HepG2 (cell line): ENCODE results near the gene C2. TPM values are rescaled to one million over a fixed set of nuclear protein-coding genes. Genes with fewer than 3 reads are reported as not detected.

Experiments
- ATAC-seq: fragments of 200-7000 bp; cut with Tn5 transposase; 3 replicates; pipeline ENCODE4 v1.9.1; 2020; ENCODE audit warnings: mild to moderate bottlenecking, moderate library complexity
- BruUV-seq: library from RNA; stranded (reverse); fragments of 400-500 nt; replicated peaks from 2 replicates; lab custom pipeline; 2021; lab: Mats Ljungman, UMichigan
- CTCF ChIA-PET: fragments of 300-600 bp; formaldehyde crosslinking; extraction: SDS; loops from one replicate; lab custom pipeline; 2021; ENCODE audit warnings: low total read pairs, inconsistent platforms, low intra/inter-chr PET ratio; lab: Yijun Ruan, JAX
- POLR2A ChIA-PET: fragments of 350-600 bp; sonication (Branson Sonifier 250); formaldehyde crosslinking; loops from one replicate; lab custom pipeline; 2020; ENCODE audit warnings: antibody characterized with exemption, inconsistent platforms; lab: Yijun Ruan, JAX
- DNase-seq: peaks from one replicate; pipeline ENCODE4 v3.0.0-alpha.2; 2015; ENCODE audit warnings: low spot score
- FAIRE-seq: peaks from 3 replicates; lab custom pipeline; 2011; peaks lifted over from hg19 to GRCh38; lab: Jason Lieb, UNC
- H2AFZ ChIP-seq: one replicate; pipeline ENCODE4 v1.6.1; 2011; ENCODE audit warnings: low read length, inconsistent platforms
- H3K27ac ChIP-seq: fragments of 300-600 bp; 3 replicates; pipeline ENCODE4 v1.8.0; 2011; ENCODE audit warnings: mixed run types, mild to moderate bottlenecking, mixed read lengths, low read length, inconsistent platforms; ENCODE audit not compliant: insufficient read depth; ENCODE audit errors: extremely low read length
- H3K27me3 ChIP-seq, 2 experiments: fragments of 200-600 bp in 1 of 2; 2 replicates in 1 of 2; 3 replicates in 1 of 2; pipeline versions ENCODE4 v1.6.0 to v1.8.0; 2011; ENCODE audit warnings: low read length in 2 of 2, mild to moderate bottlenecking in 2 of 2, moderate library complexity in 2 of 2, inconsistent platforms in 1 of 2; ENCODE audit not compliant: insufficient read depth in 2 of 2, control insufficient read depth in 1 of 2
- H3K36me3 ChIP-seq, 2 experiments: fragments of 200-600 bp in 1 of 2; replicated peaks in 1 of 2; 2 replicates in 1 of 2; 3 replicates in 1 of 2; pipeline versions ENCODE4 v1.5.1 to v1.8.0; 2011; ENCODE audit warnings: low read length in 2 of 2, inconsistent platforms in 1 of 2; ENCODE audit not compliant: insufficient read depth in 2 of 2, control insufficient read depth in 1 of 2
- H3K4me1 ChIP-seq: 2 replicates; pipeline ENCODE4 v1.5.1; 2012; ENCODE audit warnings: low read length, inconsistent platforms; ENCODE audit not compliant: insufficient read depth
- H3K4me2 ChIP-seq: 2 replicates; pipeline ENCODE4 v1.6.0; 2011; ENCODE audit warnings: low read depth, low read length, inconsistent platforms
- H3K4me3 ChIP-seq, 3 experiments: fragments of 200-600 bp in 1 of 3; sonication (generic), shearing (Covaris generic) in 1 of 3; replicated peaks in 1 of 3; 2 replicates each; pipeline ENCODE4 v1.5.1; 2011 to 2016; ENCODE audit warnings: low read length in 3 of 3, inconsistent platforms in 2 of 3, low read depth in 2 of 3, mild to moderate bottlenecking in 2 of 3, control low read depth in 1 of 3, mixed read lengths in 1 of 3; ENCODE audit not compliant: insufficient read depth in 1 of 3
- H3K79me2 ChIP-seq: one replicate; pipeline ENCODE4 v1.6.1; 2011; ENCODE audit warnings: low read length, inconsistent platforms; ENCODE audit not compliant: insufficient read depth
- H3K9ac ChIP-seq: 2 replicates; pipeline ENCODE4 v1.6.0; 2011; ENCODE audit warnings: mild to moderate bottlenecking, low read depth, low read length, inconsistent platforms; ENCODE audit not compliant: insufficient read depth
- H3K9me3 ChIP-seq: 2 replicates; pipeline ENCODE4 v1.5.1; 2012; ENCODE audit warnings: mild to moderate bottlenecking, low read length
- H4K20me1 ChIP-seq: 2 replicates; pipeline ENCODE4 v1.6.0; 2011; ENCODE audit warnings: inconsistent platforms, mild to moderate bottlenecking, low read length, moderate library complexity; ENCODE audit not compliant: insufficient read depth
- BORCS8-MEF2B ChIP-seq: sonication (generic); formaldehyde crosslinking; IDR thresholded peaks from 2 replicates; pipeline ENCODE4 v1.8.0; 2022; ENCODE audit warnings: mild to moderate bottlenecking, missing genetic modification reagents
- HNF4G ChIP-seq, 2 experiments: sonication (generic) in 1 of 2; formaldehyde crosslinking in 1 of 2; IDR thresholded peaks; 2 replicates each; pipeline versions ENCODE4 v1.4.0 to v1.6.1; 2011 to 2020; ENCODE audit warnings: borderline replicate concordance in 2 of 2, low read depth in 2 of 2, mild to moderate bottlenecking in 2 of 2, low read length in 1 of 2, missing genetic modification reagents in 1 of 2, moderate library complexity in 1 of 2
- PCBP2 ChIP-seq: fragments of 200-400 bp; formaldehyde crosslinking; optimal IDR thresholded peaks from 2 replicates; pipeline ENCODE3; 2018; ENCODE audit warnings: low read length, low read depth; ENCODE audit not compliant: poor library complexity, severe bottlenecking
- PPARG ChIP-seq: conservative IDR thresholded peaks from 2 replicates; pipeline ENCODE4 v1.6.1; 2016; ENCODE audit warnings: missing biosample characterization, missing genetic modification reagents
- RARA ChIP-seq: IDR thresholded peaks from 2 replicates; pipeline ENCODE4 v1.6.1; 2016; ENCODE audit warnings: missing genetic modification reagents, missing compliant biosample characterization
- SOX13 ChIP-seq, 3 experiments: fragments of 450-650 bp in 1 of 3; sonication (generic) in 1 of 3; formaldehyde crosslinking in 1 of 3; IDR thresholded peaks in 2 of 3; conservative IDR thresholded peaks in 1 of 3; 2 replicates each; pipeline versions ENCODE4 v1.5.0 to v1.6.1; 2016 to 2020; ENCODE audit warnings: antibody characterized with exemption in 1 of 3, mild to moderate bottlenecking in 1 of 3, missing compliant biosample characterization in 1 of 3, missing genetic modification reagents in 1 of 3, moderate library complexity in 1 of 3
- SP4 ChIP-seq: sonication (generic); formaldehyde crosslinking; IDR thresholded peaks from 2 replicates; pipeline ENCODE4 v1.8.1; 2023; ENCODE audit warnings: mild to moderate bottlenecking, missing genetic modification reagents
- TOPORS ChIP-seq: sonication (generic); formaldehyde crosslinking; IDR thresholded peaks from 2 replicates; pipeline ENCODE4 v1.8.0; 2023; ENCODE audit warnings: mild to moderate bottlenecking, missing genetic modification reagents
- YEATS4 ChIP-seq: sonication (generic); formaldehyde crosslinking; IDR thresholded peaks from 2 replicates; pipeline ENCODE4 v1.4.0; 2020; ENCODE audit warnings: missing genetic modification reagents, borderline replicate concordance
- ZBTB7B ChIP-seq: sonication (generic); formaldehyde crosslinking; IDR thresholded peaks from 2 replicates; pipeline ENCODE4 v1.4.0; 2020; ENCODE audit warnings: missing genetic modification reagents
- ZBTB8A ChIP-seq: sonication (generic); formaldehyde crosslinking; IDR thresholded peaks from 2 replicates; pipeline ENCODE4 v1.4.0; 2020; ENCODE audit warnings: mild to moderate bottlenecking, low read depth, missing genetic modification reagents, borderline replicate concordance
- ZFX ChIP-seq: sonication (generic); formaldehyde crosslinking; IDR thresholded peaks from 2 replicates; pipeline ENCODE4 v1.4.0; 2020; ENCODE audit warnings: mild to moderate bottlenecking, low read depth, missing genetic modification reagents, moderate library complexity
- ZNF563 ChIP-seq: sonication (generic); formaldehyde crosslinking; IDR thresholded peaks from 2 replicates; pipeline ENCODE4 v1.8.0; 2022; ENCODE audit warnings: mild to moderate bottlenecking, moderate library complexity, missing genetic modification reagents
- ZNF703 ChIP-seq: sonication (generic); formaldehyde crosslinking; IDR thresholded peaks from 2 replicates; pipeline ENCODE4 v1.5.1; 2020; ENCODE audit warnings: missing genetic modification reagents, mild to moderate bottlenecking, moderate library complexity, borderline replicate concordance
- WGBS: methylation state at CpG from one replicate; pipeline ENCODE4 v1.1.6; 2017; ENCODE audit warnings: low lambda C conversion rate; 5-methylcytosine and 5-hydroxymethylcytosine counted together
- in situ Hi-C: cut with HindIII; loops from 2 replicates; pipeline ENCODE4 v1.10.0; 2017; ENCODE audit warnings: low pct_unique_long_range_greater_than_20kb; ENCODE audit not compliant: extremely low pct_ligation_motif_present
- intact Hi-C: fragments of 100-400 bp; cut with micrococcal nuclease; formaldehyde crosslinking; loops from one replicate; pipeline ENCODE4 v1.10.0; 2022; ENCODE audit not compliant: unreplicated experiment
- polyA plus RNA-seq, 8 experiments: library from polyadenylated mRNA; depleted of rRNA in 3 of 8; stranded (reverse) in 7 of 8; unstranded in 1 of 8; fragments of >200 nt; fragmentation: Illumina TruSeq in 4 of 8; extraction: Trizol in 4 of 8; gene quantifications; 2 replicates each; pipeline versions ENCODE4 v1.2.1 to v1.2.3, GENCODE V29; 2011 to 2016; ENCODE audit warnings: low read depth in 4 of 8, missing spikeins in 1 of 8, mixed read lengths in 1 of 8; ENCODE audit not compliant: insufficient read depth in 1 of 8
- total RNA-seq, 5 experiments: library from RNA; depleted of rRNA; stranded (reverse); fragments of >200 nt; fragmentation: Illumina TruSeq; extraction: Trizol; gene quantifications; 2 replicates each; pipeline ENCODE4 v1.2.3, GENCODE V29; 2016; ENCODE audit warnings: low read depth in 1 of 5
- TF ChIP-seq, protein P1 (sequence below): sonication (generic); formaldehyde crosslinking; IDR thresholded peaks from 2 replicates; pipeline ENCODE4 v1.4.0; 2020; ENCODE audit warnings: low read depth, missing genetic modification reagents
- TF ChIP-seq, protein P2 (sequence below): sonication (generic); formaldehyde crosslinking; IDR thresholded peaks from 2 replicates; pipeline ENCODE4 v1.5.0; 2020; ENCODE audit warnings: mild to moderate bottlenecking, missing genetic modification reagents

Gene C2
- total and polyA plus RNA-seq, 2 of the 13 experiments (the other 11 are each of a cell fraction or from before 2014, with no cell fraction given): 165 to 307 TPM

DNA sequence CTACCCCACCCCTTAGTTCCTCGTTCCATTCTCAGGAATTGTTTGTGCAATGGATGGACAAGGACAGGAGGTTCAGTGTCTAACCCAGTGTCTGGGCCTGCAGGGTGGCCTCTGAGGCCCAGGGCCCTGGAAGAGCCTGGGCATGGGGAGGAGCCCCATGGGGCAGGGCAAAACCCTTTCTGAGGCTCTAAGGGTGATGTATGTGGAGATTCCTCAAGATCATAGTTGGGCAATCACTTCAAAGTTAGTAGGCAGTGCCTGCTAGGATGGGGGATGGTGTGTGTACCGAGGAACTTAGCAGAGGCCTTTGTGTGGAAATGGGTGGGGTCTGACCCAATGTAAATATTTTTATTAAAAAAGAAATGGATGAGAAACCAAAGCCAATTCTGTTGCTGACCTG lies 6.7 kb upstream of the C2 start (continued):
- TF ChIP-seq, protein P1, sequence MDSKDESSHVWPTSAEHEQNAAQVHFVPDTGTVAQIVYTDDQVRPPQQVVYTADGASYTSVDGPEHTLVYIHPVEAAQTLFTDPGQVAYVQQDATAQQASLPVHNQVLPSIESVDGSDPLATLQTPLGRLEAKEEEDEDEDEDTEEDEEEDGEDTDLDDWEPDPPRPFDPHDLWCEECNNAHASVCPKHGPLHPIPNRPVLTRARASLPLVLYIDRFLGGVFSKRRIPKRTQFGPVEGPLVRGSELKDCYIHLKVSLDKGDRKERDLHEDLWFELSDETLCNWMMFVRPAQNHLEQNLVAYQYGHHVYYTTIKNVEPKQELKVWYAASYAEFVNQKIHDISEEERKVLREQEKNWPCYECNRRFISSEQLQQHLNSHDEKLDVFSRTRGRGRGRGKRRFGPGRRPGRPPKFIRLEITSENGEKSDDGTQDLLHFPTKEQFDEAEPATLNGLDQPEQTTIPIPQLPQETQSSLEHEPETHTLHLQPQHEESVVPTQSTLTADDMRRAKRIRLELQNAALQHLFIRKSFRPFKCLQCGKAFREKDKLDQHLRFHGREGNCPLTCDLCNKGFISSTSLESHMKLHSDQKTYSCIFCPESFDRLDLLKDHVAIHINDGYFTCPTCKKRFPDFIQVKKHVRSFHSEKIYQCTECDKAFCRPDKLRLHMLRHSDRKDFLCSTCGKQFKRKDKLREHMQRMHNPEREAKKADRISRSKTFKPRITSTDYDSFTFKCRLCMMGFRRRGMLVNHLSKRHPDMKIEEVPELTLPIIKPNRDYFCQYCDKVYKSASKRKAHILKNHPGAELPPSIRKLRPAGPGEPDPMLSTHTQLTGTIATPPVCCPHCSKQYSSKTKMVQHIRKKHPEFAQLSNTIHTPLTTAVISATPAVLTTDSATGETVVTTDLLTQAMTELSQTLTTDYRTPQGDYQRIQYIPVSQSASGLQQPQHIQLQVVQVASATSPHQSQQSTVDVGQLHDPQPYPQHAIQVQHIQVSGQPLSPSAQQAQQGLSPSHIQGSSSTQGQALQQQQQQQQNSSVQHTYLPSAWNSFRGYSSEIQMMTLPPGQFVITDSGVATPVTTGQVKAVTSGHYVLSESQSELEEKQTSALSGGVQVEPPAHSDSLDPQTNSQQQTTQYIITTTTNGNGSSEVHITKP (CRISPR knock-in tag): peak; percentile 34; the same call in 1 of the 2 replicates
- no peak for TF ChIP-seq SOX13 (IDR thresholded peaks at IDR 0.05)
- peak in 1 of 2 experiments; percentile 67; a peak in 2 of 4 replicates for TF ChIP-seq SOX13 (CRISPR knock-in tag; conservative IDR thresholded peaks at IDR 0.05 in 1 of 2, IDR thresholded peaks at IDR 0.05 in 1 of 2)

DNA sequence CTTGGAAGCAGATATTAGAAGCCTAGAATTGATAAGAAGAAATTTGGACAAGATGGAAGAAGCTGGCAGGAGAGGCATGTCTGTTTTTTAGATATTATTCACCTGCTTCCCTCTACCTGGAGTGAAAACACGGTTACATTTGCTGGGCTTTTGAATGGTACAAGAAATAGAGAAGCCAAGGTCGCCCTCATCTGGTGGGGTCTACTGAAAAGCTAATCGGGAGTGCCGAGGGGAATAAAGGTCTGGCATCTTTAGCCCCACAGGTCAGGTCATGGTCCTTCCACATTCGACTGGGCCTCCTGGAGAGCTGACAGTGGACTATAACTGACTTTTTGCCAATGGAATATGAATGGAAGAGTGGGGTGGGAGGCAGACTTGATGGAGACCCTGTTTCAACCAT lies 4.6 kb upstream of the C2 start:
- Histone ChIP-seq H3K27ac (no peak overlapping the region), H3K79me2 (peaks cover 5% of the 10 kb centered on the region), H3K4me1 (peaks cover 80% of the 10 kb centered on the region), H3K9me3 (no peaks in the 10 kb centered on the region), H2AFZ (no peak overlapping the region), H3K36me3 (no peaks in the 10 kb centered on the region), H3K4me3 (no peak overlapping the region), H3K27me3 (no peaks in the 10 kb centered on the region; a peak in 1 of 5 replicates), H3K9ac (no peak overlapping the region), H3K4me2 (peak overlapping the region; percentile 49), H4K20me1 (no peaks in the 10 kb centered on the region)
- in situ Hi-C loops: loop anchor here (25.0 kb wide), 1 partner anchor 1039 kb away; the partner anchor contains the start of genes BRD2 and HLA-DMA
- peak; percentile 73 for DNase-seq
- no TSS peak for BruUV-seq
- peak; percentile 44 for ATAC-seq
- FAIRE-seq: peak; percentile 88
- ChIA-PET POLR2A (interaction anchor here (0.6 to 5.6 kb wide), 19 partner anchors 10 to 258 kb away, joined by 3 to 35 read pairs (median 5); partner anchors contain the start of genes CFB, GPANK1, HSPA1A and HSPA1B), CTCF (interaction anchor here (1.2 kb wide), 1 partner anchor 29 kb away, joined by 5 read pairs; no protein-coding TSS in a partner anchor)
- intact Hi-C loops: loop anchor here (2.0 to 10.0 kb wide), 3 partner anchors 20 to 148 kb away; partner anchors contain the start of genes VWA7 and ZBTB12
- WGBS: 0% methylated on average over 5 of the region's 5 CpGs
- TF ChIP-seq RARA (0 out of 2 replicates have a peak, but pooled peaks have one; percentile 29), ZFX (peak; percentile 28; the same call in 1 of the 2 replicates), ZBTB8A (no peak), PPARG (no peak), BORCS8-MEF2B (no peak), PCBP2 (no peak), ZNF703 (CRISPR knock-in tag) (no peak), SP4 (CRISPR knock-in tag) (no peak), YEATS4 (CRISPR knock-in tag) (peak; percentile 26; the same call in 1 of the 2 replicates), TOPORS (no peak), ZBTB7B (CRISPR knock-in tag) (peak; percentile 57; the same call in 1 of the 2 replicates), ZNF563 (CRISPR knock-in tag) (no peak), HNF4G (IDR thresholded peaks at IDR 0.05; ENCODE audit: borderline replicate concordance, low read depth, low read length) (peak; percentile 18; the same call in 1 of the 2 replicates), HNF4G (CRISPR knock-in tag; IDR thresholded peaks at IDR 0.05; ENCODE audit: borderline replicate concordance, low read depth) (no peak)
- TF ChIP-seq, protein P2, sequence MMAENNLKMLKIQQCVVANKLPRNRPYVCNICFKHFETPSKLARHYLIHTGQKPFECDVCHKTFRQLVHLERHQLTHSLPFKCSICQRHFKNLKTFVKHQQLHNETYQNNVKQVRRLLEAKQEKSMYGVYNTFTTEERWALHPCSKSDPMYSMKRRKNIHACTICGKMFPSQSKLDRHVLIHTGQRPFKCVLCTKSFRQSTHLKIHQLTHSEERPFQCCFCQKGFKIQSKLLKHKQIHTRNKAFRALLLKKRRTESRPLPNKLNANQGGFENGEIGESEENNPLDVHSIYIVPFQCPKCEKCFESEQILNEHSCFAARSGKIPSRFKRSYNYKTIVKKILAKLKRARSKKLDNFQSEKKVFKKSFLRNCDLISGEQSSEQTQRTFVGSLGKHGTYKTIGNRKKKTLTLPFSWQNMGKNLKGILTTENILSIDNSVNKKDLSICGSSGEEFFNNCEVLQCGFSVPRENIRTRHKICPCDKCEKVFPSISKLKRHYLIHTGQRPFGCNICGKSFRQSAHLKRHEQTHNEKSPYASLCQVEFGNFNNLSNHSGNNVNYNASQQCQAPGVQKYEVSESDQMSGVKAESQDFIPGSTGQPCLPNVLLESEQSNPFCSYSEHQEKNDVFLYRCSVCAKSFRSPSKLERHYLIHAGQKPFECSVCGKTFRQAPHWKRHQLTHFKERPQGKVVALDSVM (CRISPR knock-in tag): peak; percentile 17; the same call in 1 of the 2 replicates
